ENCODE results near the gene PHF2. TPM values are rescaled to one million over a fixed set of nuclear protein-coding genes. Genes with fewer than 3 reads are reported as not detected.
A peak's percentile ranks its signal among the peaks of the same experiment; 100 is the strongest.

Gene PHF2
- total and polyA plus RNA-seq, 9 of the 15 experiments (the other 6 are each of a cell fraction or from before 2014, with no cell fraction given), result 0.37 to 14.4 (median 8.1) TPM

DNA sequence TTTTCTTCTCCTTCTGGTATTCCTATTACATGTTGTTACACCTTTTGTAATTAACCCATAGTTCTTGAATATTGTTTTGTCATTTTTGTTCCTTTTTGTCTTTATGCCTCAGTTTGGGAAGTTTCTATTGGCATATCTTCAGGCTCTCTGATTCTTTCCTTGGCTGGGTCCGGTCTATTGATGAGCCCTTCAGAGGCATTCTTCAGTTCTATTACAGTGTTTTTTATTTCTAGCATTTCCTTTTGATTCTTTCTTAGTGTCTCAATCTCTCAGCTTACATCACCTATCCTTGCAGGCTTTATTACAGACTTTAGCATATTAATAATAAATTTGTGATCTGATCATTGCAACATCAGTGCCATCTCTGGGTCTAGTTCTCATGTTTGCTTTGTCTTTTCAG is 33.8 kb downstream of the PHF2 start:
- no peak overlapping the region for H3K9ac ChIP-seq (ENCODE audit: insufficient read depth in 1 of 2, low read depth in 2 of 2, low read length in 2 of 2)
- H3K4me3 ChIP-seq, result no peak overlapping the region
- H3K36me3 ChIP-seq (ENCODE audit: control insufficient read depth, insufficient read depth, low read length), result no peaks in the 10 kb centered on the region
- DNase-seq (ENCODE audit: extremely low read depth in 1 of 4, low spot score in 3 of 4) (no peak), ATAC-seq (no peak), FAIRE-seq (no peak)
- CTCF ChIA-PET (ENCODE audit: low intra/inter-chr PET ratio), result no interaction called here
- no peaks in the 10 kb centered on the region for H3K79me2 ChIP-seq (ENCODE audit: control insufficient read depth, insufficient read depth, low read length)
- no peaks in the 10 kb centered on the region for H3K9me1 ChIP-seq (ENCODE audit: control insufficient read depth, insufficient read depth, low read length)
- in situ Hi-C loops (cut with MboI) (no loop called here), intact Hi-C loops (cut with micrococcal nuclease) (no loop called here)
- H3K9me3 ChIP-seq (replicated peaks; ENCODE audit: control insufficient read depth, insufficient read depth, low read depth, low read length), result no peaks in the 10 kb centered on the region
- H3K27ac ChIP-seq (ENCODE audit: extremely low read depth, low read depth, low read length), result no peak overlapping the region
- POLR2A ChIA-PET, result no interaction called here
- H2AFZ ChIP-seq (ENCODE audit: low read depth, low read length), result no peak overlapping the region
- H3K4me2 ChIP-seq (ENCODE audit: insufficient read depth, low read length), result no peak overlapping the region
- H3K4me1 ChIP-seq (replicated peaks in 1 of 2; ENCODE audit: control insufficient read depth in 2 of 2, insufficient read depth in 2 of 2, low read length in 2 of 2), result no peaks in the 10 kb centered on the region
- no peaks in the 10 kb centered on the region for H4K20me1 ChIP-seq (replicated peaks; ENCODE audit: control insufficient read depth, insufficient read depth, low read length)
- WGBS (ENCODE audit: insufficient coverage, low coverage, missing lambda C conversion rate), result 74% methylated on average over 1 of the region's 1 CpG
- no TSS peak for BruUV-seq (replicated peaks)
- no peaks in the 10 kb centered on the region for H3K27me3 ChIP-seq (ENCODE audit: control insufficient read depth in 2 of 2, insufficient read depth in 2 of 2, low read length in 2 of 2)
- TF ChIP-seq, protein P1, sequence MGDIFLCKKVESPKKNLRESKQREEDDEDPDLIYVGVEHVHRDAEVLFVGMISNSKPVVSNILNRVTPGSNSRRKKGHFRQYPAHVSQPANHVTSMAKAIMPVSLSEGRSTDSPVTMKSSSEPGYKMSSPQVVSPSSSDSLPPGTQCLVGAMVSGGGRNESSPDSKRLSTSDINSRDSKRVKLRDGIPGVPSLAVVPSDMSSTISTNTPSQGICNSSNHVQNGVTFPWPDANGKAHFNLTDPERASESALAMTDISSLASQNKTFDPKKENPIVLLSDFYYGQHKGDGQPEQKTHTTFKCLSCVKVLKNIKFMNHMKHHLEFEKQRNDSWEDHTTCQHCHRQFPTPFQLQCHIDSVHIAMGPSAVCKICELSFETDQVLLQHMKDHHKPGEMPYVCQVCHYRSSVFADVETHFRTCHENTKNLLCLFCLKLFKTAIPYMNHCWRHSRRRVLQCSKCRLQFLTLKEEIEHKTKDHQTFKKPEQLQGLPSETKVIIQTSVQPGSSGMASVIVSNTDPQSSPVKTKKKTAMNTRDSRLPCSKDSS (IDR thresholded peaks at IDR 0.05; ENCODE audit: low read depth, partially characterized antibody), result peak; percentile 51
- 0 out of 3 replicates have a peak, but pooled peaks of 1 of the 2 experiments have one; percentile 38 for TF ChIP-seq CBX3 (IDR thresholded peaks at IDR 0.05; ENCODE audit: borderline replicate concordance in 1 of 2, low read length in 2 of 2)
- 0 out of 2 replicates have a peak, but pooled peaks have one; percentile 15 for TF ChIP-seq CEBPB (tag; IDR thresholded peaks at IDR 0.05)
- TF ChIP-seq SUPT5H (IDR thresholded peaks at IDR 0.05), result no peak
